Measurements from ENCODE around the gene RPL28.

Gene RPL28

DNA sequence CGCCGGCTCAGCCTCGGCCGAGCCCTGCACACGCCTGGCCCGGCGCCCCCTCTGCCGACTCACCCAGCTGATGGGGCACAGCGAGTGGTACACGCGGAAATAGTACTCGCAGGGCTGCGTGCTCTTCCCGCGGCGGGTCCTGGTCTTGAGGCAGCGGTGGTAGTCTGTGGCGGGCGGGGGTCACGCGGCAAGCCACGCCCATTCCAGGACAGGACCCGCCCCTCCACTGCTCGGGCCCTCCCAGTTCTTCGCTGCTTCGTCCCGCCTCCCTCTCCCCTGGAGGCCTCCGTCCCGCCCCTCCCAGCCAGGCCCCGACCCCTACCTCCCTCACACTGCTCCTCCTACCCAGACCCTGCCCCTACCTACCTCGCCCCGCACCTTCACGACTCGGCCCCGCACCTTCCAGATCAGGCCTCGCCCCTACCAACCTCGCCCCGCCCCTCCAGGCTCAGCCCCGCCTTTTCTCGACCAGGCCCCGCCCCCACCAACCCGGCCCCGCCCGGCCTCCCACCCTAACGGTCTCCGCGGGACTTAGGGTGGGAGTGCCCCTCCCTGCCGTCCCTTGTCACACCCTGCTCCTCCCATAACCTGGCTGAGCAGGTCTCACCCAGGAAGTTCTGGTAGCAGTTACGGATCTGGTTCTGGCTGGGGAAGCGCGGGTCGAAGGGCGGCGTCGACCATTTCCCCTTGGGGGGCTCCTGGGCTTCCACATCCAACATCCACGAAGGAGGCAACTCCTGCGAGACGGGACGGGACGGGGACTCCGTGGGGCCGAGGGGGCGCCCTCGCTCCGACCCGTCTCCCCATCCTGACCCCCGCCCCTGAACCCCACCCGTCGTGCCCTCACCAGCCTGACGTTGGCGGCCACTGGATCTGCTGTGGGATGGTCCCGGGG is 31.7 kb upstream of the RPL28 start:
- DNase-seq (ENCODE audit: low spot score): peak; percentile 52

DNA sequence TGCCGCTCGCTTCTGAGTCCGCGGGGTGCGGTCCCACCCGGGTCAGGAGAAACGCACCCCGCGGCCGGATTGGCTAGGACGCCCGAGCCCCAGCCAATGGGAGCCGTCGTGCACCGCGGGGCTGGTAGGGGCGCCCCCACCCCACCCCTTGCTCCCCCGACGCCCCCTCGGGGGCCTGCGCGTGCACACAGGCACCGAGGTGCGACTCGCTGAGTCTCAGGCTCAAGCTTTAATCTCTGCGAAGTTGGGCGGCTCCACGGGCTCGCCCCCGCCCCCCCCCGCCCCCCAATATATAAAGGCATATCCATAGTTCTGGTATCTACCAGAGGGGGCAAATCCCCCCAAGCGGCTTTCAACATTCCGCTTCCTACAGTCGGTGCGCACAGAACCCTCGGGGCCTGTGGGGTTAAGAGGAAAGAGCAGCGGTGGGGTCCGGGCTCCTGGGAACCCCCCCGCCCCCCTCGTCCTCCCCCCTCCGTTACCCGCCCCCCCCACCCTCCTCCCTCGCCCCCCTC is 31.0 kb upstream of the RPL28 start, which contains the start of gene COX6B2:
TSS of gene COX6B2 (minus strand) at position 22 of the 515 bp plus-strand sequence. CDS start 198 bp downstream, outside the sequence.
- DNase-seq (ENCODE audit: low spot score): no peak

DNA sequence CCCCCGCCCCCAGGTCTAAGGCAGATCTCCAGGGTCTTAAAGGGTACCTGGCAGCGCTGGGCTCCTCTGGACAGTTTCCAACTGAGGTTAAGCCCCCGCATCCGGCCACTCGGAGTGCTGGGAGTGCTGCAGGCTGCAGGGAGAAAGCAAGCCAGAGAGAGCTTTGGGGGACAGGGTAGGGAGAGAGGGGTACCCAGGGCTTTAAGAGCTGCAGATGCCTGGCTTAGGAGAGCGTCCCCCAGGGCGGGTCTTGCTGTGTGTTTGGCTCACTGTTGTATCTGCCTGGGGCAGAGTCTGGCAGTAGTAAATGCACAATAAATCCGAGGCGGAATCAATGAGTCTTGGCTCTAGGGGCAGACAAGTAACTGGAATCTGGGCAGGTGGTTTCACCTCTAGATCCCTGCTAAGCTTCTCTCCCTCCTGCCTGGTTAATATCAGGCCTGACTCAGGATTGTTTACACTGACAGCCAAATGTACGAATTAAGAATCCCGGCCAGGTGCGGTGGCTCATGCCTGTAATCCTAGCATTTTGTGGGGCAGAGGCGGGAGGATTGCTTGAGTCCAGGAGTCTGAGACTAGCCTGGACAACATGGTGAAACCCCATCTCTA is 30.4 kb upstream of the RPL28 start:
- no peak for DNase-seq (ENCODE audit: low spot score)

DNA sequence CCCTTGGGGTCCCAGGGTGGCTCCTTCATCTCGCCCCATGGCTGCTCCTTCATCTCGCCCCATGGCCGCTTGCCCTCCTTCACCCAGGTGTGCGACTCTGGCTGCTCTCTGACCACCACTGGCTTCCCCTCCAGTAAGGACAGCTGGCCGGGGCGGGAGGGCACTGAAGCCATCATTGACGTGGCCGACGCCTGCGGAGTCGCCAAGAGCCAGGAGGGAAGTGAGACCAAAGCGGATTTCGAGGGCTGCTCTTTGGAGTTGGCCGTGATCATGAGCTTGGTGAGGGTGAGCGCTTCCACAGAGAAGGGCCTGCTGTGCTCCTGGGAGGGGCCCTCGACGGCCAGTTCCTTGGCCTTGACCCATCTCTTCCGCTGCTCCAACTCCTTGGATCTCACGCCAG is 27.2 kb upstream of the RPL28 start:
- no peak for DNase-seq (ENCODE audit: low spot score)

DNA sequence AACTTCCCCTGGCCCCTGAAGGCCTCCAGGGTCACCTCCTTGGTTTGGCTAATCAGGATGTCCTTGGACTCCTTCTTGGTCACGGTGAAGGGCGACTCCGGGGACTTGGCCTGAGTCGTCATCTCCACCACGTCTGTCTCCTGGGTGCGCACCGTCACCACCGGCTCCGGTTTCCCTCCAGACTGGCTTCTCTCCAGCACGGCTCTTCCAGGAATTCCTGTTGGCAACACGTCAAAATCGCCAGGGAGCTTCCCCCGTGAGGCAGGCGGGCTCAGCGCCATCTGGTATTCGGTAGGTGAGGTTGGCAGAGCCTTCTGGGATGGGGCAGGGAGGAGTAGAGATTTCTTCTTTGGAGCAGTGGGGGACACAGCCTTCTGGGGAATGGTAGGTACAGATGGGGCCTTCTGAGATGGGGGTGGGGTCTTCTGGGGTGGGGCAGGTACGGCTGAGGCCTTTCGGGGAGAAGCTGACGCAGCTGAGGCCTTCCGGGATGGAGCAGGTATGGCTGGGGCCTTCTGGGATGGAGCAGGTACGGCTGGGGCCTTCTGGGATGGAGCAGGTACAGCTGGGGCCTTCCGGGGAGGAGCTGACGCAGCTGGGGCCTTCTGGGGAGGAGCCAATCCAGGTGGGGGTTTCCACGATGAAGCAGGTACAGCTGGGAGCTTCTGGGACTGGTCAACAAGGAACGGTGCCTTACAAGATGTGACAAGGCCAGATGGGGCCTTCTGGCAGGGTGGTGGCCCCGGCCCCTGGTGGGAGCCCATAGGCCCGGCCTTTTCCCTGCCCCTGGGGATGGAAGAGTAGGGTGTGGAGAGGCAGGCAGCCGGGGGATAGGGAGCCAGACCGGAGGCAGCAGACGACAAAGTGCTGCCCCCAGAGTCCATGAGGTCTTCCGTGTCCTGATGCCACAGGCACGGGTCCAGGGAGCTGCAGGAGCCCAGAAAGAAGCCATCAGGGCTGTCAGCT is 26.5 kb upstream of the RPL28 start:
- DNase-seq (ENCODE audit: low spot score): no peak

DNA sequence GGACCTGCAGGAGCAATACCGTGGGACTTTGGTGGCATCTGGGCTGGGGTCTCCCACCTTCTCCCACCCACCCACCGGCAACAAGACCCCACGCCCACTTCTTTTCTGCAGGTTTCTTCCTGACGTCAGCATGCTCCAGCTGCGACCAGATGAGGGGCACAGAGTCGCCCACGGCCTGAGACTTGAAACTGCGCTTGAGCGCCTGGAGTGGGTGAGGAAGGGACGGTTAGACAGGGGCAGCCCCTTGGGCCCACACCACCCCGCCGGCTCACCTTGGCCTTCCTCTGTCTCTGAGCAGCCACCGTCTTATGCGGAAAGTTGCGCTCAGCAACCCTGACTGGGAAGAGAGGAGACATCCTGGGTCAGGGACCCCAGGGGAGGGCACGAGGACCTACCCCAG is 24.8 kb upstream of the RPL28 start:
- no peak for DNase-seq (ENCODE audit: low spot score)

DNA sequence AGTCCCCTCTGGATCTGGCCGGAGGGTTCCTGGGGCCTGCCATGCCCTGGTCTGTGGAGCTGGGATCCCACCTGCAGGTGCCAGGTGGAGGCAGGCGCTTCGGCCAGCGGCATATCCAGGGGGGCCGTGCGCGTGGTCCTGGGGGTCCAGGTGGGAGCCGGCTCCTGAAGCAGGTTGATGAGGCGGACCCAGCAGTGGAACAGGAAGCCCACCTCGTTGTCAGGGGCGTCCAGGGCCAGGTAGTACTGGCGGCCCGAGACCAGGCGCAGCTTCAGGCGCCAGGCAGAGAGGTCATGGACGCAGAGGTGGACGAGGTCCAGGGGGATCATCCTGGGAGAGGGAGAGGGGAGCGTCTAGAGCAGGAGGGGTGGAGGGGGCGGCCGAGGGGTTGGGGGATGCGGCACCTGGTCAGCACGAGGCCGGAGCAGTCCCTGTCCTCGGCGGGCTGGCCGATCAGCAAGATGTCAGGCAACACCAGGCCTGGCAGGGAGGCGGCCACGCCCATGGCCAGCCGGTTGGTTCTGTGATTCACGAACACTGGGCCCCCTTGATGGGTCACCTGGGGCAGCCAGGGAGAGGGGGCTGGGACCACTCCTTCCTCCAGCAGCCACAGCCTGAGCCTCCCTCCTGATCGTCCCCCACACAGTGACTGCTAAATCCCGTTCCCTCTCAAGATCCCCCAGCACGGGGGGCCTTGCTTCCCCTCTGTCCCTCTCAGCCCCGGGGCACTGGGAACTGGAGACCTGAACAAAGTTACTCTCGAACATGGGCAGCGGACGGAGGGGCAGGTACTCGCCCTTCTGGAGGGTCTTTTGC is 23.4 kb upstream of the RPL28 start:
- DNase-seq (ENCODE audit: low spot score): no peak

DNA sequence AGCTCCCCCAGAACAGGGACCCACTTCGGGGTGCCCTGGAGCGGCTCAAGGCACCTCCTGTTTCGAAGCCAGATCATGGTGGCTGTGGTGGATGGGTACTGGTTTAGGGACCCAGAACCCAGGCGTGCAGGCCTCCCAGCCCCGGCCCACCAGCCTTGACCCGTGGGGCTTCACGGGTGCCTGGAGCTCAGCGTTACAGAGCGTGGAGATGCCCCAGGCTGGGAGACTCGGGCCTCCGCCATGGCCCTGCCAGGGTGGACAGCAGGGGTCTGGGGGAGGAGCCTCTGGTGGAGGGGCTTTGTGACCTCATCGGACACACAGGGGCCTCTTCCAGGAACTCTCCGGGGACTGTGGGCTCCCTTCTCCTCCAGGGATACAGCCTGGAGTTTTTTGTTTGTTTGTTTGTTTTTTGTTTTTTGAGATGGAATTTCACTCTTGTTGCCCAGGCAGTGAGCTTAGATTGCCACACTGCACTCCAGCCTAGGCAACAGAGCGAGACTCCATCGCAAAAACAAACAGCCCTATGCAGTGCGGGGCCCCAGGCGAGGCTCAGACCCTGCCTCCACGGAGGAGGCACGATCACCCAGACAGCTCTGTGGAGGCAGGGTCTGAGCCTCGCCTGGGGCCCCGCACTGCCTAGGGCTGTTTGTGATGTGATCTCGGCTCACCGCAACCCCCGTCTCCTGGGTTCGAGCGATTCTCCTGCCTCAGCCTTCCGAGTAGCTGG is 22.6 kb upstream of the RPL28 start, which contains the start of gene GARIN5B:
TSS of gene GARIN5B (minus strand) at position 271 of the 727 bp plus-strand sequence. CDS start at position 77, 194 bp downstream.
- DNase-seq (ENCODE audit: low spot score): no peak

DNA sequence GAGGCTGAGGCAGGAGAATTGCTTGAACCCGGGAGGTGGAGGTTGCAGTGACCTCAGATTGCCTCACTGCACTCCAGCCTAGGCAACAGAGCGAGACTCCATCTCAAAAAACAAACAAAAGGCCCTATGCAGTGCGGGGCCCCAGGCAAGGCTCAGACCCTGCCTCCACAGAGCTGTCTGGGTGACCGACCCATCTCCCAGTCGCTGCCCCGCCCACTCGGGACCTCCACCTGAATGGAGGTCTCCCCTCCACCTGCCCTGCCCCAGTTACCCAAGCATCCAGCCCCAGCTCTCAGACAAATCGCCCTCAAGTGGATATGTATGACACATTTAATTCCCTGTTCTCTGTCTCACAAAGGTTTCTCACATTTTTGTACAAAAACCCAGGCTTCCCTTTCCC is 20.5 kb upstream of the RPL28 start:
- DNase-seq (ENCODE audit: low spot score): no peak

DNA sequence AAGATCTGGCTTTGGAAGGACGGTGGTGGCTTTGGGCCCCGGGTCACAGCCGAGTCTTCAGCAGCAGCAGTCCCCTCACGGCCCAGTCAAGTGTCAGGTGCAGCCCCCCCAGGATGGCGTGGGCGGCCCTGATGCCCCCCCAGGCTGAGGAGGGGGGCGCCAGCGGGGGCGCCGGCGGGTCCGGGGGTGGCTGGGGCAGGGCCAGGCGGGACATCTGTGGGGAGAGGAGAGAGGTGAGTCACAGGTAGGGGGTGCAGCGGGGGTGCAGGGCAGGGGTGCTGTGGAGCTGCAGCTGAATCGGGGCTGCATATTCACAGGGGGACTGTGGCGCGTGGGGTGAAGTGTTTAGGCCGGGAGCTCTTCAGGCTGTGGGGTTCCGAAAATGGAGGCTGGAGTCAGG is 19.8 kb upstream of the RPL28 start:
- no peak for DNase-seq (ENCODE audit: low spot score)

DNA sequence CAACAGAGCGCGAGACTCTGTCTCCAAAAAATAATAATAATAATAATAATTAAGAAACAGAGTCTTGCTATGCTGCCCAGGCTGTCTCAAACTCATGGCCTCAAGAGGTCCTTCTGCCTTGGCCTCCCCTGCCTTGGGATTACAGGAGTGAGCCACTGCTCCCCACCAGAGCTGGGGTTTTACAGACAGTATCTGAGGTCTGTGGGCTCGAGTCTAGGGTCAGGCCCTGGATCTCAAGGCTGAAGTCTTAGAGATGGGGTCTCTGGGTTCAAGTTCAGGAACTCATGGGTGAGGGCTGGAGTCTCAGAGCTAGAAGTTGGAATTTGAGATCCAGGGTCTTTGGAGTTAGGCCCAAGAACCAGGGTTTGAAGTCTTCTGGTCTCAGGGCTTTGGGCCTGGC is 18.9 kb upstream of the RPL28 start:
- no peak for DNase-seq (ENCODE audit: low spot score)

DNA sequence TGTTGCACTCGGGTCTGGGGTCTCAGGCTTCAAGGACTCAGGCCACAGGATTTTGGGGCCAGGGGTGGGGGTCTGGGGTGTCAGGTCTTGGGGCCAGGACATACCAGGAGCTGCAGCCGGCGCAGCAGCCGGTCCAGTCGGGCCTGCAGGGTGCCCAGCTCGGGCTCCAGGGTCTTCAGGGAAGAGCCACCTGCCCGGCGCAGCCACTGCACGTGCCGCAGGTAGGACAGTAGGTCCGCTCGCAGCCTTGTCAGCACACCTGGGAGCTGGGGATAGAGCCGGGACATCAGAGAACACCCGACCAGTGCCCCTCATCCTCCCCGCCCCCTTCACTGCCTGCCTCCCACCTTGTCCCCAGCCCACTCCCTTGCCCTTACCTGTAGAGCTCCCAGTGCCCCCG is 17.6 kb upstream of the RPL28 start:
- DNase-seq (ENCODE audit: low spot score): no peak

DNA sequence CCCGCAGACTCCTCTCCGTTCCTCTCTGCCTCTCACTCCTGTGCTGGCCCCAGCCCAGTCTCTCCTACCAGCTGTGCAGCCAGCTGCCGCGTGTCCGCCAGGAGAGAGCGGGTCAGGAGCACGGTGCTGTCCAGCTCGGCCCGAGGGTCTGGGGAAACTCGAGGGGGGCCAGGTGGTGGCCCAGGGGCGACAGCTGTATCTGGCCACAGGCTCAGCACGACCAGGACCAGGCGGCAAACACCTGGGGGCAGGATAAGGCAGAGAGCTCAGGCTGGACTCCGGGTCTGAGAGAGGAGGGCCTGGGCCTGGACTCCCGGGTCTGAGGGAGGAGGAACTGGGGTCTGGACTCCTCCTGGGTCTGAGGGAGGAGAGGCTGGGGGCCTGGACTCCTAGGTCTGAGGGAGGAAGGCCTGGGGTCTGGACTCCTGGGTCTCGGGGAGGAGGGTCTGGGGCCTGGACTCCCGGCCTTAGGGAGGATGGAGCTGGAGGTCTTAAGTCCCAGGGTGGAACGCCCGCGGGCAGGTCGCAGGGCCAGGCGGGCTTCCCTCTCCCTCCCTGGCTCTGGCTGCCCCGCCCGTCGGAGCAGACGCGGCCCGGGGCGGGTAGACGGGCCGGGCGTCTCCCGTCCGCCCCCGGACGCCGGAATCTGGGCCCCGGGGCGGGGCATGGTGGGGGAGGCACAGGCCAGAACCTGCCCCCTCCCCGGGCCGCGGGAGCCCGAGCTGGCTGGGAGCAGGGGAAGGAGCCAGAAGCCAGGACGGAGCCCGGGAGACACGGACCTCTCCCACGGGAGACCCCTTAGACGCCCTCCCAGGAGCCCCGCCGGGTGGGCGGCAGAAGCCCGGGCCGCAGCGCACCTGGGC is 16.8 kb upstream of the RPL28 start:
- DNase-seq (ENCODE audit: low spot score): no peak

DNA sequence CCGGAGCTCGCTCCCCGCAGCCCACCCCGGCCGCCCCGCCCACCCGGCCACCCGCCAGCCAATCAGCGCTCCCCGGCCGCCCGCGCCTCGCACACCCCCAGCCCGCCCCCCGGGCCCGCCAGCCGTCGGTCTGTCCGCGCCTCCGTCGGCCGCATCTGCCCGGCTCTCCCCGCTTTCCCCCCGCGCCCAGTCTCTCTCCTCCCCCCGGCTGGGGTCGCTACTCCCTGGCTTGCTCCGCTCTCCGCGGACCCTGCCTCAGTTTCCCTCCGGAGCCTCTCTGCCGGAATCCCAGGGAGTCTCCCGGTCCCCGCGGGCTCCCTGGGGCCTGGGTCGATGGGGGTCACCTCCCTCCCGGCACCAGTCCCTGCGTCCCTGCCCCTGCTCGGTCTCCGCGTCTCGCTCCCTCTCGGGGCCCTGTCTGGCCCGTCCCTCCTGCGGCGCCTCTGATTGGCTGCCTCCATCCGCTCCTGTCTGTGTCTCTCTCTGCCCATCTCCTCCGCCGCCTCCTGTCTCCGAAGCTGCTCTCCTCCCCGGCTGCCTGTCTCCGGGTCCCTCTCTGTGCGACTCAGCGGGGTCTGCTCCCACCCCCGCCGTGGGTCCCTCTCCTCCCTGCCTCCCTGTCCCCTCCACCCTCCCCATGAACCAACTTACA is 16.0 kb upstream of the RPL28 start:
- no peak for DNase-seq (ENCODE audit: low spot score)

DNA sequence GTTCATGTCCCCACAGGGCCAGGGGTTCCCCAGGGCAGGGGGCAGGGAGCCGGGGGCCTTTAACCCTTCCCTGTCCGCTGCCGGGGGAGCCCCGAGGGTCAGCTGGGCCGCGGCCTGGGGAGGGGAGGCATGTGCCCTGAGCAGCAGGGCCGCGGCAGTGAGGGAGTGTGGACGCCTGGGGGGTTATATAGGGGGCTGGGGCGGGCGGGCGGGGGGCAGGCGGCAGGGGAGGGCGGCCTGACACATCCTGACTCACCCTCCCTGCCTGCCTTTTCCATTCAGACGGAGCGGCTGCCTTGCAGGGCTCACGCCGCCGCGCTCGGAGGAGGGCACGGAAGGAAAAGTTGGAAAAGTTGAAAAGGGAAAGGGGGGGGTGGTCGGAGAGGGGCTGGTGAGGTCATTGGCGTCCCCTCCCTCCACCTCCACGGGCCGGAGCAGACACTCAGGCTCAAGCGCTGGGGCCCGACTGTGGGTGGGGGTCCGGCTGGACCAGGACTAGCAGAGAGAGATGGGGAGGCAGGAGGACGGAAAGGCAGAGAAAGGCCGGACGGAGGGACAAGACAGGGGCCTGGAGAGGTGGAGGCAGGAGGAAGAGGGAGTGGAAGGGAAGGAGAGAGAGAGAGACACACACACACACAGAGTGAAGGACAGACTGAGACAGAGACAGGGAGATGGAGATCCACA is 15.3 kb upstream of the RPL28 start, which contains the start of gene IL11:
TSS of gene IL11 (minus strand) at position 159 of the 684 bp plus-strand sequence. CDS start at position 6, 153 bp downstream.
- no peak for DNase-seq (ENCODE audit: low spot score)

DNA sequence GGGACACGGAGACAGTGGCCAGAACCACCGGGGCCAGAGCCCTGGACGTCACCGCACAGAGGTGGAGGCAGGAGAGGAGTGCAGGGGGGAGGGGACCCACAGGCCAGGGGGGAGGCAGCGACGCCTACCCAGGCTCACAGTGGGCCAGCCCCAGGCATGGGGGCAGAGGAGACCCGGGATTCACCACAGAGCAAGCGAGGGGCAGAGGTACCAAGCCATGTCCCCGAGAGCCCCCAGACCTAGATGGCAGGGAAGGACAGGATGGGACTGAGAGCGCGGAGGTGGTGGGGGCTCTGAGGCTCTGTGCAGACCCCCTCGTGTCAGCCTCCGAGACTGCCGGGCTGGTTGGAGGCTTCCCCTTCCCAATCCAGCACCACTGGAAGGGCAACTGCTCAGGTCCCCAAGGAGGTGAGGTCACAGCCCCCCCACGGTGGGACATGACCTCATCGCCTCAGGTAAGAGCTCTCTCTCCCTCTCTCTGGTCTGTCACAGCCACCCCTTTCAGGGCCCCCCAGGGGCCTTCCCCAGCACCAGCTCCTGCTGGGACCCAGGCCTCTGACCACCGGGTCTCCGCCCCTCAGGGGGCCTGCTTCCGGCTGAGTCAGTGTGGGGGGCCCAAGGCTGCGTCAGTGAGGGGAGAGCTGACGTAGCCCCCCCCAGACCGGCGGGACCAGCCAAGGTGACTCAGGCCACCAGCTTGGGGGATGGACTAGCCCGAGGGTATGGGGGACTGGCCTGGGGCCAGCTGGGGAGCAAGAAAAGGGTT is 13.2 kb upstream of the RPL28 start:
- DNase-seq (ENCODE audit: low spot score): no peak

DNA sequence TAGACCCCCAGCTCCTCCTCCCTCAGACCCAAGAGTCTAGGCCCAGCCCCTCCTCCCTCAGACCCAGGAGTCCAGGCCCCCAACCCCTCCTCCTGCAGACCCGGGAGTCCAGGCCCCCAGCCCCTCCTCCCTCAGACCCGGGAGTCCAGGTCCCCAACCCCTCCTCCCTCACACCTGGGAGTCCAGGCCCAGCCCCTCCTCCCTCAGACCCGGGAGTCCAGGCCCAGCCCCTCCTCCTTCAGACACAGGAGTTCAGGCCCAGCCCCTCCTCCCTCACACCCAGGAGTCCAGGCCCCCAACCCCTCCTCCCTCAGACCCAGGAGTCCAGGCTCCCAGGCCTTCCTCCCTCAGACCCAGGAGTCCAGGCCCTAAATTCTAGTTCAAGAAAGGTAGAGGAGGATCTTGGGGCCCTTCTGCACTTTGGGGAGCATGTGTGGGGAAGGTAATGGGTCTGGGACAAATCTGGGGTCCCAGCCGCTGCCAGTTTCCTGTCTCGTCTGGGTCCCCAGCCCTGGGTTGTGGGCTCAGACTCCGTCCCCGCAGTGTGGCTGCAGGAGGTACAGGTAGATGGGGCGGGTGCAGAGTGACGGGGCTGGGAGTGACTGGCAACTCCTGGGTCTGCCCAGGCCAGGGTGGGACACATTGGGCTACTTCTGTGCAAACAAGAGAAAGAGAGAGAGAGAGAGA is 12.3 kb upstream of the RPL28 start:
- no peak for DNase-seq (ENCODE audit: low spot score)
